ENCODE data around the gene MYPOP.

The MYPOP gene

DNA sequence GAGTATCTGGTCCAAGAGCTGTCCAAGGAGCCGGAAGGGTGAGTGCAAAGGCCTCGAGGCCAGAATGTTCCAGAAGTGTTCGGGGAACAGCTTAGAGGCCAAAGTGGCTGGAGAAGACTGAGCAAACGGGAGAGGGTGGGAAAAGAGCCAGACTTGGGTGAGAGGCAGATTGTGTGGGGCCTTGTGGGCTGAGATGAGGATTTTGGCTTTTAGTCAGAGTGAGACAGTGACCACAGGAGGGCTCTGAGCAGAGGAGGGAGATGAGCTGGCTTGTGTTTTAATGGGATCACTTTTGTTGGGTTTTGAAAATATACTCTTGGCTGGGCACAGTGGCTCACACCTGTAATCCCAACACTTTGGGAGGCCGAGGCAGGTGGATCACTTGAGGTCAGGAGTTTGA lies 6.5 kb upstream of the MYPOP start:
- Histone ChIP-seq H3K4me3 (replicated peaks; ENCODE audit: insufficient read depth, low read length) (no peak overlapping the region), H3K27ac (replicated peaks) (no peak overlapping the region), H3K27me3 (ENCODE audit: insufficient read depth, poor library complexity, severe bottlenecking) (no peaks in the 10 kb centered on the region)
- no peak for TF ChIP-seq GABPA (IDR thresholded peaks at IDR 0.05; ENCODE audit: low read depth)
- TF ChIP-seq, protein P1, sequence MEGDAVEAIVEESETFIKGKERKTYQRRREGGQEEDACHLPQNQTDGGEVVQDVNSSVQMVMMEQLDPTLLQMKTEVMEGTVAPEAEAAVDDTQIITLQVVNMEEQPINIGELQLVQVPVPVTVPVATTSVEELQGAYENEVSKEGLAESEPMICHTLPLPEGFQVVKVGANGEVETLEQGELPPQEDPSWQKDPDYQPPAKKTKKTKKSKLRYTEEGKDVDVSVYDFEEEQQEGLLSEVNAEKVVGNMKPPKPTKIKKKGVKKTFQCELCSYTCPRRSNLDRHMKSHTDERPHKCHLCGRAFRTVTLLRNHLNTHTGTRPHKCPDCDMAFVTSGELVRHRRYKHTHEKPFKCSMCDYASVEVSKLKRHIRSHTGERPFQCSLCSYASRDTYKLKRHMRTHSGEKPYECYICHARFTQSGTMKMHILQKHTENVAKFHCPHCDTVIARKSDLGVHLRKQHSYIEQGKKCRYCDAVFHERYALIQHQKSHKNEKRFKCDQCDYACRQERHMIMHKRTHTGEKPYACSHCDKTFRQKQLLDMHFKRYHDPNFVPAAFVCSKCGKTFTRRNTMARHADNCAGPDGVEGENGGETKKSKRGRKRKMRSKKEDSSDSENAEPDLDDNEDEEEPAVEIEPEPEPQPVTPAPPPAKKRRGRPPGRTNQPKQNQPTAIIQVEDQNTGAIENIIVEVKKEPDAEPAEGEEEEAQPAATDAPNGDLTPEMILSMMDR (IDR thresholded peaks at IDR 0.05; ENCODE audit: insufficient read depth, low read length), result no peak
- TF ChIP-seq POLR2AphosphoS5 (IDR thresholded peaks at IDR 0.05; ENCODE audit: low read depth), result no peak
- TF ChIP-seq SPI1 (IDR thresholded peaks at IDR 0.05; ENCODE audit: borderline replicate concordance, low read depth), result no peak
- TF ChIP-seq, protein P2, sequence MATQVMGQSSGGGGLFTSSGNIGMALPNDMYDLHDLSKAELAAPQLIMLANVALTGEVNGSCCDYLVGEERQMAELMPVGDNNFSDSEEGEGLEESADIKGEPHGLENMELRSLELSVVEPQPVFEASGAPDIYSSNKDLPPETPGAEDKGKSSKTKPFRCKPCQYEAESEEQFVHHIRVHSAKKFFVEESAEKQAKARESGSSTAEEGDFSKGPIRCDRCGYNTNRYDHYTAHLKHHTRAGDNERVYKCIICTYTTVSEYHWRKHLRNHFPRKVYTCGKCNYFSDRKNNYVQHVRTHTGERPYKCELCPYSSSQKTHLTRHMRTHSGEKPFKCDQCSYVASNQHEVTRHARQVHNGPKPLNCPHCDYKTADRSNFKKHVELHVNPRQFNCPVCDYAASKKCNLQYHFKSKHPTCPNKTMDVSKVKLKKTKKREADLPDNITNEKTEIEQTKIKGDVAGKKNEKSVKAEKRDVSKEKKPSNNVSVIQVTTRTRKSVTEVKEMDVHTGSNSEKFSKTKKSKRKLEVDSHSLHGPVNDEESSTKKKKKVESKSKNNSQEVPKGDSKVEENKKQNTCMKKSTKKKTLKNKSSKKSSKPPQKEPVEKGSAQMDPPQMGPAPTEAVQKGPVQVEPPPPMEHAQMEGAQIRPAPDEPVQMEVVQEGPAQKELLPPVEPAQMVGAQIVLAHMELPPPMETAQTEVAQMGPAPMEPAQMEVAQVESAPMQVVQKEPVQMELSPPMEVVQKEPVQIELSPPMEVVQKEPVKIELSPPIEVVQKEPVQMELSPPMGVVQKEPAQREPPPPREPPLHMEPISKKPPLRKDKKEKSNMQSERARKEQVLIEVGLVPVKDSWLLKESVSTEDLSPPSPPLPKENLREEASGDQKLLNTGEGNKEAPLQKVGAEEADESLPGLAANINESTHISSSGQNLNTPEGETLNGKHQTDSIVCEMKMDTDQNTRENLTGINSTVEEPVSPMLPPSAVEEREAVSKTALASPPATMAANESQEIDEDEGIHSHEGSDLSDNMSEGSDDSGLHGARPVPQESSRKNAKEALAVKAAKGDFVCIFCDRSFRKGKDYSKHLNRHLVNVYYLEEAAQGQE (IDR thresholded peaks at IDR 0.05; ENCODE audit: insufficient replicate concordance, low read depth), result no peak
- DNase-seq (ENCODE audit: low read depth in 1 of 2, low spot score in 1 of 2), result no peak

DNA sequence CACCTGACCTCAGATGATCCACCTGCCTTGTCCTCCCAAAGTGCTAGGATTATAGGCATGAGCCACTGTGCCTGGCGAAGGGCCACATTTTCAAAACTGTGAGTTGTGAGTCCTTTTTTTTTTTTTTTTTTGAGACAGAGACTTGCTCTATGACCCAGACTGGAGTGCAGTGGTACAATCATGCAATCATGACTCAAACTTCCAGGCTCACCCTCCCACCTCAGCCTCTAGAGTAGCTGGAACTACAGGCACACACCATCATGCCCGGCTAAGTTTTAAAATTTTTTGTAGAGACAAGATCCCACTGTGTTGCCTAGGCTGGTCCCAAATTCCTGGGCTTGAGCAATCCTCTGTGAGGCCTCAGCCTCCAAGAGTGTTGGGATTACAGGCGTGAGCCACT lies 3.8 kb upstream of the MYPOP start:
- no peak overlapping the region for H3K27ac ChIP-seq (replicated peaks)
- H3K4me3 ChIP-seq (replicated peaks; ENCODE audit: insufficient read depth, low read length), result no peak overlapping the region
- no peaks in the 10 kb centered on the region for H3K27me3 ChIP-seq (ENCODE audit: insufficient read depth, poor library complexity, severe bottlenecking)
- no peak for DNase-seq (ENCODE audit: low read depth in 1 of 2, low spot score in 1 of 2)
- TF ChIP-seq, protein P2 (IDR thresholded peaks at IDR 0.05; ENCODE audit: insufficient replicate concordance, low read depth), result no peak
- TF ChIP-seq SPI1 (IDR thresholded peaks at IDR 0.05; ENCODE audit: borderline replicate concordance, low read depth) (no peak), POLR2AphosphoS5 (IDR thresholded peaks at IDR 0.05; ENCODE audit: low read depth) (no peak), GABPA (IDR thresholded peaks at IDR 0.05; ENCODE audit: low read depth) (no peak)
- TF ChIP-seq, protein P1 (IDR thresholded peaks at IDR 0.05; ENCODE audit: insufficient read depth, low read length), result no peak

DNA sequence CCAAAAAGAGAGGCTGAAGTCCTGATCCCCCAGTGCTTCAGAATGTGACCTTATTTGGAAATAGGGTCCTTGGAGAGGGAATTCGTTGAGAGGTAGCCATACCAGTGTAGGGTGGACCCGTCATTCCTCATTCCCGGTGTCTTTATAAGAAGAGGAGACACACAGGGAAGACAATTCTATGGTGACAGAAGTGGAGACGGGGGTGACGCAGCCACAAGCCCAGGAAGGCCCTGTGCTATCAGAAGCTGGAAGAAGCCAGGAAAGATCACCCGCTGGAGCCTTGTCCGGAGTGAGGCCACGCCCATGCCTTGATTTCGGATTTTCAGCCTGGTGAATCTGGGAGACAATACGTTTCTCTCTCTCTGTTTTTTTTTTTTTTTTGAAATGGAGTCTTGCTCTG lies 2.6 kb upstream of the MYPOP start:
- Histone ChIP-seq H3K4me3 (replicated peaks; ENCODE audit: insufficient read depth, low read length) (no peak overlapping the region), H3K27ac (replicated peaks) (no peak overlapping the region), H3K27me3 (ENCODE audit: insufficient read depth, poor library complexity, severe bottlenecking) (no peaks in the 10 kb centered on the region)
- TF ChIP-seq, protein P2 (IDR thresholded peaks at IDR 0.05; ENCODE audit: insufficient replicate concordance, low read depth), result no peak
- no peak for TF ChIP-seq POLR2AphosphoS5 (IDR thresholded peaks at IDR 0.05; ENCODE audit: low read depth)
- no peak for TF ChIP-seq GABPA (IDR thresholded peaks at IDR 0.05; ENCODE audit: low read depth)
- TF ChIP-seq, protein P1 (IDR thresholded peaks at IDR 0.05; ENCODE audit: insufficient read depth, low read length), result no peak
- no peak for TF ChIP-seq SPI1 (IDR thresholded peaks at IDR 0.05; ENCODE audit: borderline replicate concordance, low read depth)
- no peak for DNase-seq (ENCODE audit: low read depth in 1 of 2, low spot score in 1 of 2)
